IPS DF 19.7 (cell line): ENCODE measurements around the gene TMEM247.
"Not testable (repeated sequence)": the region's sequence is repeated elsewhere in the genome, so short reads cannot be mapped to it uniquely, and the experiment has no call there.

Experiments used
- DNase-seq: peaks from one replicate; pipeline ENCODE4 v3.0.0-alpha.2; 2013; ENCODE audit warnings: low read depth, low spot score

Gene TMEM247

DNA sequence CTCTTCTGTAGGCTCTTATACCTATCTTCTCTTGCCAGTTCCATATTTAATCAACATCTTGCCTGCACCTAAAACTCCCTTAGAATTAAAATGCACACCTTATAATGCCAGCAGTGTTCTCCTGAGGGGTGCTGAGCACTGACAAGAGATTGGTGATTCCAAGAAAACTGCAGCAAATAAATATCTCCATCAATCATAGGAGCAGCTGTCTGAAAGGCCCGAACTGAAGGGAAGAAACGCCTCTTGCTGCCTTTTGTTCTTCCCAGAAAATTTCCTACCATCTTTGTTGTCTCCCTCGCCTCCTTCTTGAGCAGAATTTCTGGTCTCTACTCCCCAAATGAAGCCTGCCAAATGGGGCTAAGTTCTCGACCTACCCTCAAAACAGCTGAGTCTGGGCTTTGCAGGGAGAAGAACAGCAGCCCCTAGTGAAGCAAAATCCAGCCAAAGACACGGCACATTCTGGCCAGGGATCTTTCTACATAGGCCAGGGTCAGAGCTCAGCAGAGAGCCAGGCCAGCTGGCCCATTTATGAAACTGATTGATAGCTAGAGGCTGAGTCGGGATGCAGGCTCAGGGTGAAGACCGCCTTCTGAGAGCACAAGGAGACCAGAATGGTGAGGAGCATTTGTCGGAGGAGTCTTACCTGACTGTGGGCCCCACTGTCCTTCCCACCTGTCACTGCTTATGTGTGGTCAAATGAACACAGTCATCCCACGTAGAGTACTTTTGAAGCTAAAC, 20.4 kb upstream of the TMEM247 start:
- DNase-seq = no peak

- no peak for DNase-seq
These were observed 19.7 kb upstream of the TMEM247 start for GRCh38 chr2:46459694-46460093.

DNA sequence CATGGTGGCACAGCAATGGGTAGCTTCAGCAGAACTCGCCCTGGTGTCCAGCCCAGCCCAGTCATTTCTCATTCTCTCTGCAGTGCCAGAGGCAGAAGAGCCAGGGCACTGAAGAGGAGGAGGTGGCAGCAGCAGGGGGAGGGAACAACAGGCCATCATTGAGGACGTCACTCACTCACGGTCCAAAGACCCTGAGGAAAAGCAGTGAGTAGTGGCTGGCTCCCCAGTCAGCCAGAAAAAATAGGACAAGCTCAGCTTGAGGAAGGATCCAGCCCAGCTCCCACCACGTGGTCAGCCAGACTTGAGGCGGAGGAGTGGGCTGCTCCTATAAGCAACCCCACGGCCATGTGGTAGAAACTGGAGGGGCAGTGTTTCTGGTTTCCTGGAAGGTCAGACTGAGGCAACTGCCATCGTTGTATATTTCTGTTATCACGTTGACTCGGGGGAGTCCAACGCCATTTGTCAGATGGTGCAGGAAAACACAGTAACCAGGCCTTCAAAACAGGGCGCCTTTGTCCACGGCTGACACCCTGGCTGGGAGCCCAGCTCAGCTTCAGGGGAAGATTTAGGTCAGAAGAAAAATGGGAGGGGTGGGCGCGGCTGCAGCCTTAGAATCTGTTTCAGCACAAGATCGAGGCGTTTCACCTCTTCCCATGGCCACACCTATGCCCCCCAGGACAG, 19.0 kb upstream of the TMEM247 start:
- DNase-seq = no peak

DNA sequence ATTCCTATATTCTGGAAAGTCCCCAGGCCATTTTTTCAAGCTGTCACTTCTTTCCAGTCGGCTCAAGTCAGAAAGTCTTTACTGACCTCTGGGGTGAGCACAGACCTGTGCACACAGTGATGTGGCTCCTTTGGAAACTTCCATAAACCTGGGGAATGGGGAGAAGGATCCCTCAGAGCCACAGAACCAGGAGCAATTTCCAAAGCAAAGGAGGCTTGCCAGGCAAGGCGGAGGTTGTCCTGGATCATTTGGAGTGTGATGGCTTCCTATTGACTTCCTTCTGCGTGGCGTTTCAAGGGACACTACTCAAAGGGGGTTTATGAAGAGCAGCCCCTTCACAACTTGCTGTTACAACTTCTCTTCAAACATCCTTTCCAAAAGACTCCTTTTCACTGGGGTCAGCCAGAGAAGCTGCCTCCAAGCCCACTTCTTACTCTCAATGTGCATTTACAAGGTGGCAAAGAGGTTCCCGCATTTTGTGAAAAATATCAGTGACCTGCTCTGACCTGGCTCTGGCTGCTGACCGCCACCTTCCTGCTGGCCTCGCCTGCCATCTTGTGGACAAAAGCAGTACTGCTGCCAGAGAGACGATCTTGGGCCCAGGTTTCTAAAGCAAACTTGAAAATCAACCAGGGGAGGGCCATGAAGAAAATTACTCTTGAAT, 18.2 kb upstream of the TMEM247 start:
- peak; percentile 15 for DNase-seq

DNA sequence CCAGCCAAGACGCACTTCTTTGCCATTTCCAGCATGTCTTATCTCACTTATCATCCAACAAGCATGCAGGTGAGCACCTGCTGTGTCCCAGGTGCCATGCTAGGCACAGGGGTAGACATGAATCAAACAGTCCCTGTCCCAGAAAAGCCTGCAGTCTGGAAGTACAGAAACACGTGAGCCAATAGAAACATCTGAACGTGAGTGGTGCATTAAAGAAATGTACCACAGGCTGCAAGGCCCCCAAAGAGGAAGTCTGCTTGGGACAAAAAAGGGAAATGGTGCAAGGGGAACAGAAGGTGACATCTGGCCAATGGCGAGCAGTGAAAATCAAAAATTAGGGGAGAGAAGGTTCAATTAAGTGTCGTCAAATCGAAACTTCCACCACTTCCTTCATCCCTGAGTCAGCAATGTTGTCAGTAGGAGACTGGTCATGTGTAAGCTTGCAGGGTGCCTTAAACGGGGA, 17.6 kb upstream of the TMEM247 start:
- DNase-seq = no peak

DNA sequence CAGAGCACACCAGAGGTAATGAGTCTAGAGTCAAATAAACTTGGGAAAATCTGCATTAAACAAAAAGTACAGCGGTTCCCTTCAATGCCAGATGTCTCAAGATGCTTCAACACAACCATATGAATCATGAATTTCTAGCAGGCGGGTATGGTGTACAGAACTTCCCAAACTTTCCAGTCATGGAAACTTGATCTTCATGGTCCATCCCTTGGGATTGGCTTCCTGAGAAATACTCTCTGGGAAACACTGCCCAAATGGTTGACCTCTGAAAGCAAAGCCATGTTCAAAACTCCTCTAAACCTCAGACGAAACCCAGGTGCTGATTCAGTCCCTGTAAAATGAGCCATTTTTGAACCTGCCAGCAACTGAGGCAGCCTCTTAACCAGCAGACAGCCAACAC, 16.4 kb upstream of the TMEM247 start:
- DNase-seq = no peak

DNA sequence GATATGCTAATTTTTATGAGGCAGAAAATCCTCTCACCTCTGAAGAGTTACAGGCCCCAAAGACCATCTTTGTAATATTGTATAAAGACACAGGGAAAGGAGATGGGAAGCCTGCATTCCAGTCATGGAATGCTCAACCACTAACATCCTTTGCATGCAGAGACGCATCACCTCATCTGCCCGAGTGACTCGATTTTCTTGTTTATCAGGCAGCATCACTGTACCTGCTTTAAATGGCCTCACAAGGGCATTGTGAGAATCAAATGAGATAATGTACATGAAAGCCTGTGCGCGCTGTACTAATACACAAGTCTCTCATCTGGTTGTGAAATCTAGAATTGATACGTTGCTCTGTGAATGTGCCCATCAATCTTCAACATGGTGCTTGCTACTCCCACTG, 10.2 kb upstream of the TMEM247 start:
- no peak for DNase-seq

DNA sequence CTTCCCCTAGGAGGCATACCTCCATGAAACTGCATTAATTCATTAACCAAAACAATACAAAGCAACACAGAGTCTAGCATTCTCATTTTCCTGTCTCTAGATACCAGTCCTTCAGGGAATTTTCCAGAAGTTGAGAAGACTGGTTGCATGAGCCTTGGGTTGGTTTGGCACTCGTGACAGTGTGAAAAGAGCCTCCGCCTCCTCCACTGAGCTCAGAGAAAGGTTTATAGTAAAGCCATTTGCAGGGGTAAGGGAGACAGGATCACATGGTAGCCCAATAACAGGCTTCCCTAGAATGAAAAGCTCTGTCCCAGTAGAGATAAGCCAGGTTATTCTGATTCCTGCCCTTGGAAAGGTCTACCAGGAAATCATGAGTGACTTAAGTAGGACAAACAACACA, 9.7 kb upstream of the TMEM247 start:
- no peak for DNase-seq

GRCh38 chr2:46470114-46470628, 9.2 kb upstream of the TMEM247 start:
- no peak for DNase-seq

- no peak for DNase-seq
These were observed 8.3 kb upstream of the TMEM247 start for GRCh38 chr2:46471019-46471583.

DNA sequence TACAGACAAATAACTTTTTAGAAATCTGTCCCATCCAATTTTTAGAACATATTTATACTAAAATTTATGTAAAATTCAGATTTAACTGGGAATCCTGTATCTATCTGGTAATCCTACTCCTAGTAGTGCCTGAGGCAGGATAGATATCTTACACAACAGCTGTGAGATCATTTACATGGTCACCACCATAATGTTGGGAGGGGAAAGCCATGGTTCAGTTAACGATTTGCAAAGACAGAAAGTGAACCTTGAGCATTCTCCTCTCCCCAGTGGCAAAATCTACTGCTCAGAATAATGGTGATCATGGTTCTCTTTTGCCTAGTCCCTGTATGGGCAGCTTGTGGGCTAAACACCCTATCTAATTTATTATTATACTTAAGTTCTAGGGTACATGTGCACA, 7.7 kb upstream of the TMEM247 start:
- DNase-seq = no peak

- not testable (repeated sequence) for DNase-seq
These were observed 7.2 kb upstream of the TMEM247 start for GRCh38 chr2:46472165-46472564.

DNA sequence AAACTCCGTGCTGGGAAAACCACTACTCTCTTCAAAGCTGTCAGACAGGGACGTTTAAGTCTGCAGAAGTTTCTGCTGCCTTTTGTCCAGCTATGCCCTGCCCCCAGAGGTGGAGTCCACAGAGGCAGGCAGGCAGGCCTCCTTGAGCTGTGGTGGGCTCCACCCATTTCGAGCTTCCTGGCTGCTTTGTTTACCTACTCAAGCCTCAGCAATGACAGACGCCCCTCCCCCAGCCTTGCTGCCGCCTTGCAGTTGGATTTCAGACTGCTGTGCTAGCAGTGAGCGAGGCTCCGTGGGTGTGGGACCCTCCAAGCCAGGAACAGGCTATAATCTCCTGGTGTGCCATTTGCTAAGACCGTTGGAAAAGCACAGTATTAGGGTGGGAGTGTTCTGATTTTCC, 1.9 kb upstream of the TMEM247 start:
- DNase-seq = not testable (repeated sequence)

DNA sequence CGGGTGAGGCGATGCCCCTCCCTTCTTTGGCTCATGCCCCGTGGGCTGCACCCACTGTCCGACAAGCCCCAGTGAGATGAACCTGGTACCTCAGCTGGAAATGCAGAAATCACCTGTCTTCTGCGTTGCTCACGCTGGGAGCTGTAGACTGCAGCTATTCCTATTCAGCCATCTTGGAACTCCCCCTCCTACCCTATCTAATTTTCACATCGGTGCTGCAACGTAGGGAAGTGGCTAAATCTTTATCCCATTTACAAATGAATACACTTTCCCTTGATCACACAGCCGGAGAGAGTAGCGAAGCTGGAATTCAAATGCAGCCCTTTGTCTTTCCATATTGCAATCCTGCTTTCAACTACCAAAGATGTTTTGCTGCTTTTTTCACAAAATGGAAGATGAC, 1.4 kb upstream of the TMEM247 start:
- DNase-seq = no peak

- no peak for DNase-seq
These were observed 1.2 kb downstream of the TMEM247 start for GRCh38 chr2:46480562-46480961.

DNA sequence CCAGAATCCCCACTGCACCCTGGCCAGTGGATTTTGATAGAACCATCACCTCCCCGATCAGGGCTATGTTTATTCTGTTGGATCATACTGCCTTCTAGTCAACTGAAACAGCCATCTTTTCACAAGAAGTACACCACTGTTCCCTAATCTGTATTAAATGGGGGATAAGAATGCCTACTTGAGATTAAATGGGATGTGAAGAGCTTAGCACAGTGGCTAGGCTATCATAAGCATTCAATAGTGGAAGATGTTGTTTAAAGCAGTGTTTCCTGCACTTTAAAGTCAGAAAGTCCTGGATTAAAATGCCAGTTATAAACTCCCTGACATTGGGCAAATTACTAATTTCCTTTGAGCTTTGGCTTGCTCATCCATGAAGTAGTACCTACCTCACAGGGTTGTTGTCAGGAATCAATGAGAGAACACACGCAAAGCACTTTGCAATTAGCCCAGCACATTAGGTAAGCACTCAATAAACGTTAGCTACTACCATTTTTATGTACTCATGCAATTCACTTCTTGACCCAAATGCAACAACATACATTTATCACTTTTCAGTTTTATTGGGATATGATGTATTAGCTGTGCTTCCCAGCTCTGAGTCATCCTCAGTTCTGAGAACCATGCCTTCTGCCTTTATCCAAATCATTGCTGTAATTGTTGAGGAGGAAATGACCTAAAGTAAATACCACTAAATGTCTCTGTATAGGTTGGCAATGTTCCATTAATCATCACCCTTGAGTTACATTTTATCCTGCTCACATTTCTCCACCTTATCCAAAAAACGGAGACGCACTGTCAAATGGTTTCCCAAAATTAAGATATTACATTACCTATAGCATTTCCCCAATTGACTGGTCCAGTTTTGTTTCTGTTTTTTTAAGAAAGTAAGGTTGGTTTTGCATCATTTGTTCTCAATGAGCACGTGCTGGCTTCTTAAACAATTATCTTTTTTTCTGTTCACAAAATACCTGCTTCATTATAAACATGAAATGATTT, 2.1 kb downstream of the TMEM247 start:
- no peak for DNase-seq

- no peak for DNase-seq
These were observed 3.1 kb downstream of the TMEM247 start for GRCh38 chr2:46482490-46482889.

- DNase-seq = no peak
These were observed 5.6 kb downstream of the TMEM247 start for GRCh38 chr2:46485002-46485401.

DNA sequence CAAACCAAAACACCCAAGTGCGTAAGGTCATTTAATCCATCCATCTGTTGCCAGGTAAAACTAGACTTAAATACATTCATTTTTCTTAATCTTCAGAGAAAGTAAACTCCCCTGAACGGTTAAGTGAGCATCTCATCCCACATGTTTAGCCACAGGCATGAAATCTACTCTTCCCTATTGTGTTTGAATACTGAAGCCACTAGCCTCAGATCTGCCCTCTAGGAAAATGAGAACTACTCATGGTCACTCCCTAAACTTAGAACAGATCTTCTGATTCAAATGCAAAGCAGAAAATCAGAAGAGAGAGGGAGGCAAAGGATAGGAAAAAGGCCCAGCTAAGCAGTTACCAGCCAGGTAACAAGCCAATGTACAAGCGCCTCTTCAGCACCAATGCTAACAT, 7.1 kb downstream of the TMEM247 start:
- no peak for DNase-seq

GRCh38 chr2:46487667-46488335, 8.4 kb downstream of the TMEM247 start:
- DNase-seq = no peak
